K562 (cell line): ENCODE data around the gene SMIM7. TPM values are rescaled to one million over a fixed set of nuclear protein-coding genes. Genes with fewer than 3 reads are reported as not detected.

Experiments
- ATF1 ChIP-seq, 2 experiments: fragments of 450-650 bp in 1 of 2; IDR thresholded peaks; 2 replicates each; pipeline ENCODE4 v1.6.1; 2016; ENCODE audit warnings: missing compliant biosample characterization in 1 of 2, missing genetic modification characterization in 1 of 2
- BHLHE40 ChIP-seq: IDR thresholded peaks from 2 replicates; pipeline ENCODE4 v1.6.1; 2011; ENCODE audit warnings: low read length, improper control_type of control experiment
- CBX2 ChIP-seq: fragments of 200-600 bp; sonication (generic); IDR thresholded peaks from one replicate; pipeline ENCODE4 v1.6.1; 2012; ENCODE audit warnings: mild to moderate bottlenecking, low read length, inconsistent platforms; ENCODE audit not compliant: insufficient read depth, poor library complexity, severe bottlenecking
- GATA2 ChIP-seq: sonication (generic); formaldehyde crosslinking; IDR thresholded peaks from 2 replicates; pipeline ENCODE4 v1.4.0; 2020; ENCODE audit warnings: mild to moderate bottlenecking, missing genetic modification reagents
- HIVEP1 ChIP-seq: fragments of 250-450 bp; sonication (Bioruptor Pico); IDR thresholded peaks from 2 replicates; pipeline ENCODE4 v1.4.0; 2020; ENCODE audit warnings: mild to moderate bottlenecking
- JUN ChIP-seq, 2 experiments: sonication (generic) in 1 of 2; formaldehyde crosslinking in 1 of 2; IDR thresholded peaks; 2 replicates each; pipeline versions ENCODE4 v1.6.1 to v1.8.0; 2012 to 2022; ENCODE audit warnings: borderline replicate concordance in 2 of 2, mild to moderate bottlenecking in 2 of 2, improper control_type of control experiment in 1 of 2, low read depth in 1 of 2, low read length in 1 of 2, missing genetic modification reagents in 1 of 2
- MAFF ChIP-seq: IDR thresholded peaks from 2 replicates; pipeline ENCODE4 v1.6.1; 2012; ENCODE audit warnings: low read length, improper control_type of control experiment
- POLR2AphosphoS5 ChIP-seq: IDR thresholded peaks from 2 replicates; pipeline ENCODE4 v1.6.1; 2011; ENCODE audit warnings: mild to moderate bottlenecking, low read depth, low read length, moderate library complexity; ENCODE audit not compliant: control insufficient read depth, insufficient read depth
- POU5F1 ChIP-seq: fragments of 150-350 bp; IDR thresholded peaks from 2 replicates; pipeline ENCODE4 v1.6.1; 2014; ENCODE audit warnings: borderline replicate concordance, low read length, low read depth, mild to moderate bottlenecking; ENCODE audit not compliant: partially characterized antibody
- RBFOX2 ChIP-seq: fragments of 200-400 bp; formaldehyde crosslinking; IDR thresholded peaks from 2 replicates; pipeline ENCODE4 v1.6.1; 2017; ENCODE audit warnings: low read depth, mild to moderate bottlenecking, low read length, moderate library complexity
- RBM39 ChIP-seq: fragments of 200-400 bp; formaldehyde crosslinking; optimal IDR thresholded peaks from 2 replicates; pipeline ENCODE3; 2018; ENCODE audit warnings: low read depth, low read length
- SIN3A ChIP-seq, 2 experiments: fragments of 150-350 bp in 1 of 2; IDR thresholded peaks; 2 replicates each; pipeline ENCODE4 v1.6.1; 2011 to 2016; ENCODE audit warnings: borderline replicate concordance in 2 of 2, low read depth in 2 of 2, low read length in 2 of 2, mild to moderate bottlenecking in 2 of 2, moderate library complexity in 2 of 2; ENCODE audit not compliant: control insufficient read depth in 1 of 2
- TARDBP ChIP-seq: fragments of 450-650 bp; IDR thresholded peaks from 2 replicates; pipeline ENCODE4 v1.6.1; 2016
- TBL1XR1 ChIP-seq, 2 experiments: IDR thresholded peaks; 2 replicates each; pipeline ENCODE4 v1.6.1; 2012; ENCODE audit warnings: improper control_type of control experiment in 2 of 2, low read length in 2 of 2, mild to moderate bottlenecking in 1 of 2
- TCF7 ChIP-seq: sonication (generic); IDR thresholded peaks from 2 replicates; pipeline ENCODE4 v1.6.1; 2016; ENCODE audit warnings: antibody characterized with exemption, borderline replicate concordance
- ZNF146 ChIP-seq: IDR thresholded peaks from one replicate; pipeline ENCODE4 v1.6.1; 2018; ENCODE audit warnings: missing compliant biosample characterization; ENCODE audit not compliant: unreplicated experiment
- ZNF274 ChIP-seq: IDR thresholded peaks from 2 replicates; pipeline ENCODE4 v1.6.1; 2011; ENCODE audit warnings: low read depth, mild to moderate bottlenecking, low read length, moderate library complexity, borderline replicate concordance
- ZNF561 ChIP-seq: fragments of 450-650 bp; formaldehyde crosslinking; conservative IDR thresholded peaks from 2 replicates; pipeline ENCODE4 v1.4.0; 2020; ENCODE audit warnings: mild to moderate bottlenecking, moderate library complexity
- ZNF644 ChIP-seq: fragments of 200-800 bp; sonication (Bioruptor generic); IDR thresholded peaks from 2 replicates; pipeline ENCODE4 v1.6.1; 2016; ENCODE audit warnings: low read depth, missing genetic modification characterization, missing compliant biosample characterization
- ZSCAN32 ChIP-seq: fragments of 450-650 bp; formaldehyde crosslinking; IDR thresholded peaks from 2 replicates; pipeline ENCODE4 v1.4.0; 2020; ENCODE audit warnings: mild to moderate bottlenecking, moderate library complexity
- polyA plus RNA-seq, 8 experiments: library from polyadenylated mRNA; depleted of rRNA in 4 of 8; stranded (reverse) in 5 of 8; unstranded in 3 of 8; fragments of >200 nt; fragmentation: Nextera tagmentation in 2 of 8; fragmentation: Illumina TruSeq in 1 of 8; extraction: Ambion mirVana in 2 of 8; extraction: Trizol in 1 of 8; gene quantifications; 2 replicates each; pipeline versions ENCODE4 v1.2.1 to v1.2.3, GENCODE V29; 2011 to 2014; ENCODE audit warnings: inconsistent platforms in 1 of 8, missing spikeins in 1 of 8
- total RNA-seq, 7 experiments: library from RNA; depleted of rRNA in 6 of 7; stranded (reverse); fragments of >200 nt in 6 of 7; fragmentation: Illumina TruSeq in 2 of 7; extraction: Trizol in 2 of 7; gene quantifications; 2 replicates each; pipeline versions ENCODE4 v1.2.1 to v1.2.3, GENCODE V29; 2011 to 2021; ENCODE audit warnings: low replicate concordance in 1 of 7
- TF ChIP-seq, protein P1 (sequence below): fragments of 250-450 bp; sonication (Bioruptor Pico); IDR thresholded peaks from 2 replicates; pipeline ENCODE4 v1.5.0; 2021; ENCODE audit warnings: mild to moderate bottlenecking, moderate library complexity
- TF ChIP-seq, protein P2 (sequence below): fragments of 250-450 bp; sonication (Bioruptor Pico); IDR thresholded peaks from 2 replicates; pipeline ENCODE4 v1.4.0; 2020; ENCODE audit warnings: mild to moderate bottlenecking, moderate library complexity

The SMIM7 gene
- total and polyA plus RNA-seq, 9 of the 15 experiments (the other 6 are each of a cell fraction or from before 2014, with no cell fraction given), result 55.3 to 265 (median 107) TPM

DNA sequence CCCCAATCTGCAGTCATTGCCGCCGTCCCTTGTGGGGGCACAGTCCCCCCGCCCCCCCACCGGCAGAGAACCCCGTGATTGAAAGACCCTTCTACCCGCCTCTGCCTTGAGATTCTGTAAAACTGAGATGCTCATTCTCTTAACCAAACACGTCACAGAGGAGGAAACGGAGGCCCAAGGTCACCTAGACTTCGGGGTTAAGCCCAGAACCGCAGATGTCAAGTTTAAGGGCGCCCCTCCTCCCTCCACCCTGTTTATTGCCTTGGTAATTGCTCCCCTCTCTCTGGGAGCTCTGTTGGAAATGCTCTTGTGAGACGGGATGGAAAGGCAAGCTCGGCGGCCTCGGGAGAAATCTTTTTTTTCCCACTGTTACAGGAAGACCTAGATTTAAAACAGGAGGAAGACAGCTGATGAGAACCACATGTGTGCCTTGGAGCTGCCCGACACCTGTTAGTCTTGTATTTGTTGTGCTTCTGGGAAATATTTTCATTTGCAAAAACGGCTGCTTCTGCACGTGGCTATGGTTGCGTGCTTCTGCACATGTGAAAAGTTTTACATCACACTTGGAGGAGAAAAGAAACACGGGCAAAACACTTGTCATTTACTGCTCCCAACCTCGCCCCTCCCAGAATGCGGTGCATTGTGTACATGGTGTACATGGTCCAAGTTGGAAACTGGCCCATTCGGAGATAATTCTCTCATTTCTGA is 30.8 kb downstream of the SMIM7 start (continued):
- no peak for TF ChIP-seq TCF7
- no peak for TF ChIP-seq ZNF274
- TF ChIP-seq, protein P1, sequence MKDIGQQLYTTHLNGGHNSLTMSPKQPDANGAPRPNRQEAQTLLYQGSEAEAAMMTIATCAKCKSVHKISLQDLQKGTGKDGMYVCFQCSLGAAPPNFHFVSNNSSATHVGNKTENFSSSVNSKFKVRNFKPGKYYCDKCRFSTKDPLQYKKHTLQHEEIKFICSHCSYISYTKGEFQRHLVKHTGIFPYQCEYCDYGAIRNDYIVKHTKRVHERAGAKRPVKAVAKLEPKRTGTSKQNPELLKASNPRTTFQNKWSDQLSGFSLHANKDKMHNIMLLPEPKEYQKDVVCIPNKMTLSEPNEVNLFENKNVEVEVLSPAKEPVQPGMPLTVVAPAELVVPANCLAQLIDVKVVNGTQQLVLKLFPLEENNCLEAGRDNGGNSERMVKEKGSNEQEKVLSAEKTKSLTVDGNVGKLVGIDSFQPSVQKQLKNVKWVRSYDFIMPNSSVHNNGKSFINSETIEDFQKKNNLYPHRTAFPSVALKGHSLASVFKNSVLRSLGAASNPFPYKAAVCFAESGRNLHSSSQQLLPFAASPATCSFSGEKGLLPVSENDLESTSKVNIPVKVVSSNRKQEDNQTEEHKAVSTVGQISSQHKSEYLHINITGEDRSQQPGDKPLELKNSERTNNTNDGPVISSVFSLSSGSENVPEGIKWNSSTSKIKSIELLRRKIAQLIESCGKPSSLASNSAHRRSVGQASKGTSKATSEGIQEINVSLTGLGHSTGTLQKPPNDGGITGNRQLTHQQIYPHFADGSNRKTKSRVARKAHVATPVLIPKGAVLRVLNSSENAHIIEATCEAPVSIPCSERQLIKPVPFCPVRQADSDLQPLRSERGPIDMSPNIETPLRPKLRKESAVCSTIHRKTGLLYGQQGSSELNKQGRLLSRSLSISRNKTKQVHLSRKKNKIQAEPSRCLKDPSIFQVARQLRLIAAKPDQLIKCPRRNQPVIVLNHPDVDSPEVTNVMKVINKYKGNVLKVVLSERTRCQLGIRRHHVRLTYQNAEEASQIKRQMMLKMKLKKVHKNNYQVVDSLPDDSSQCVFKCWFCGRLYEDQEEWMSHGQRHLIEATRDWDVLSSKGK (CRISPR knock-in tag), result no peak
- TF ChIP-seq, protein P2, sequence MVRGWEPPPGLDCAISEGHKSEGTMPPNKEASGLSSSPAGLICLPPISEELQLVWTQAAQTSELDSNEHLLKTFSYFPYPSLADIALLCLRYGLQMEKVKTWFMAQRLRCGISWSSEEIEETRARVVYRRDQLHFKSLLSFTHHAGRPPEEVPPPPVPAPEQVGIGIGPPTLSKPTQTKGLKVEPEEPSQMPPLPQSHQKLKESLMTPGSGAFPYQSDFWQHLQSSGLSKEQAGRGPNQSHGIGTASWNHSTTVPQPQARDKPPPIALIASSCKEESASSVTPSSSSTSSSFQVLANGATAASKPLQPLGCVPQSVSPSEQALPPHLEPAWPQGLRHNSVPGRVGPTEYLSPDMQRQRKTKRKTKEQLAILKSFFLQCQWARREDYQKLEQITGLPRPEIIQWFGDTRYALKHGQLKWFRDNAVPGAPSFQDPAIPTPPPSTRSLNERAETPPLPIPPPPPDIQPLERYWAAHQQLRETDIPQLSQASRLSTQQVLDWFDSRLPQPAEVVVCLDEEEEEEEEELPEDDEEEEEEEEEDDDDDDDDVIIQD, result no peak
- TF ChIP-seq ATF1 (CRISPR knock-in tag; IDR thresholded peaks at IDR 0.05), result no peak
- no peak for TF ChIP-seq ATF1 (tag; IDR thresholded peaks at IDR 0.05)
- no peak for TF ChIP-seq HIVEP1 (CRISPR knock-in tag)
- TF ChIP-seq POLR2AphosphoS5, result peak; percentile 5; the same call in 1 of the 2 replicates
- no peak for TF ChIP-seq JUN (IDR thresholded peaks at IDR 0.05; ENCODE audit: borderline replicate concordance, low read depth, low read length)
- no peak for TF ChIP-seq JUN (CRISPR knock-in tag; IDR thresholded peaks at IDR 0.05; ENCODE audit: borderline replicate concordance)
- no peak for TF ChIP-seq TBL1XR1 (IDR thresholded peaks at IDR 0.05; ENCODE audit: low read length in 2 of 2)
- no peak for TF ChIP-seq ZSCAN32
- TF ChIP-seq ZNF146 (CRISPR knock-in tag), result no peak
- peak; percentile 40 for TF ChIP-seq BHLHE40
- TF ChIP-seq ZNF644, result no peak
- no peak for TF ChIP-seq TARDBP
- TF ChIP-seq ZNF561 (CRISPR knock-in tag), result no peak
- no peak for TF ChIP-seq CBX2
- no peak for TF ChIP-seq RBFOX2
- peak in 1 of 2 experiments; percentile 19; a peak in 1 of 4 replicates for TF ChIP-seq SIN3A (IDR thresholded peaks at IDR 0.05; ENCODE audit: borderline replicate concordance in 2 of 2, control insufficient read depth in 1 of 2, low read depth in 2 of 2, low read length in 2 of 2)
- TF ChIP-seq GATA2 (CRISPR knock-in tag), result no peak
- TF ChIP-seq MAFF, result no peak
- TF ChIP-seq POU5F1, result no peak
- peak; percentile 20 for TF ChIP-seq RBM39
